ENCODE measurements around the gene MEPE.

MEPE gene

GRCh38 chr4:87840149-87840548 is 7.4 kb downstream of the MEPE start:
- H2AFZ ChIP-seq (ENCODE audit: low read length, unreplicated experiment), result no peak overlapping the region
- no peak overlapping the region for H3K4me3 ChIP-seq (ENCODE audit: low read depth, low read length)
- H3K79me2 ChIP-seq (ENCODE audit: control insufficient read depth, insufficient read depth, low read length, unreplicated experiment), result no peaks in the 10 kb centered on the region
- no peaks in the 10 kb centered on the region for H3K36me3 ChIP-seq (ENCODE audit: insufficient read depth, low read length)
- no peak overlapping the region for H3K27ac ChIP-seq (ENCODE audit: low read depth, low read length)
- no peaks in the 10 kb centered on the region for H3K27me3 ChIP-seq (ENCODE audit: insufficient read depth, low read length)
- peaks cover 21% of the 10 kb centered on the region for H3K4me1 ChIP-seq (ENCODE audit: control insufficient read depth, insufficient read depth, low read length, unreplicated experiment)

DNA sequence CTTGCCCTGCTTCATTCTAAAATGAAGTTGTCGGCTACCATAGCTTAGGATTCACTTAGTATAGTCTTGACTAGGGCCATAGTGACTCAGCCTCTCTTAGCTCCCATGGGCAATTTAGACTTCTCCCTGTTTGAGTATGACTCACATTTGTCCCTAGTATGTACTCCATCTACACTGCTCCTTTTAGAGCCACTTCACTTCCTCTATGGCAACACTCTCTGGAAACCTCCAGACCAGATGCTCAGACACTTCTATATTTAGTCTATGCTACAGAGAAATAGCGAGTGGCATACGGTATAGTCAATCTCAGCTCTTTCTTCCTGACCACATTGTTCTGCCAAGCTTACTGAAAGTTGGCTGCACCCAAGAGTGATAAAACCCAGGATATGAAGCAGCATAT is 11.2 kb downstream of the MEPE start:
- peak overlapping the region; percentile 77 for H2AFZ ChIP-seq (ENCODE audit: low read length, unreplicated experiment)
- peaks cover 15% of the 10 kb centered on the region for H3K4me1 ChIP-seq (ENCODE audit: control insufficient read depth, insufficient read depth, low read length, unreplicated experiment)
- H3K27ac ChIP-seq (ENCODE audit: low read depth, low read length), result peak overlapping the region; percentile 94
- no peaks in the 10 kb centered on the region for H3K36me3 ChIP-seq (ENCODE audit: insufficient read depth, low read length)
- no peaks in the 10 kb centered on the region for H3K79me2 ChIP-seq (ENCODE audit: control insufficient read depth, insufficient read depth, low read length, unreplicated experiment)
- no peaks in the 10 kb centered on the region for H3K27me3 ChIP-seq (ENCODE audit: insufficient read depth, low read length)
- H3K4me3 ChIP-seq (ENCODE audit: low read depth, low read length), result peak overlapping the region; percentile 63

DNA sequence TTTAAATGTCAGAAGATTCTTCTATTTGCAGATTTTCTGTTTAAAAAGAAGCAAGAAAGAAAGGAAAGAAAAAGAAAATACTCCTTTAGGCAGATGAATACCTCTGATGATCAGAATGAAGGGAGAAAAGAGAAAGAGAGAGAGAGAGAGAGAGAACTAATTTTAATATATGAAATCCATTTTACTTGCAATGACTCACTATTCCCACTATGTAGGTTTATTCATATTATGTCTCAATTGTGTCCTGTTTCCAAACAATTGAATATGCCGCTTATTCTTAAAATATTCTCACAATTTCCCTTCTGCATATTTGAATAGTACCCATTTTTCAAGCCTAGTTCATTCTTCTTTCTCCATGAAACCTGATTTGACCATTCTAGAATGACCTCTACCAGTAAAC is 11.7 kb downstream of the MEPE start:
- no peaks in the 10 kb centered on the region for H3K36me3 ChIP-seq (ENCODE audit: insufficient read depth, low read length)
- peak overlapping the region; percentile 94 for H3K27ac ChIP-seq (ENCODE audit: low read depth, low read length)
- no peaks in the 10 kb centered on the region for H3K79me2 ChIP-seq (ENCODE audit: control insufficient read depth, insufficient read depth, low read length, unreplicated experiment)
- peak overlapping the region; percentile 63 for H3K4me3 ChIP-seq (ENCODE audit: low read depth, low read length)
- H2AFZ ChIP-seq (ENCODE audit: low read length, unreplicated experiment), result peak overlapping the region; percentile 77
- no peaks in the 10 kb centered on the region for H3K27me3 ChIP-seq (ENCODE audit: insufficient read depth, low read length)
- H3K4me1 ChIP-seq (ENCODE audit: control insufficient read depth, insufficient read depth, low read length, unreplicated experiment), result peaks cover 18% of the 10 kb centered on the region

DNA sequence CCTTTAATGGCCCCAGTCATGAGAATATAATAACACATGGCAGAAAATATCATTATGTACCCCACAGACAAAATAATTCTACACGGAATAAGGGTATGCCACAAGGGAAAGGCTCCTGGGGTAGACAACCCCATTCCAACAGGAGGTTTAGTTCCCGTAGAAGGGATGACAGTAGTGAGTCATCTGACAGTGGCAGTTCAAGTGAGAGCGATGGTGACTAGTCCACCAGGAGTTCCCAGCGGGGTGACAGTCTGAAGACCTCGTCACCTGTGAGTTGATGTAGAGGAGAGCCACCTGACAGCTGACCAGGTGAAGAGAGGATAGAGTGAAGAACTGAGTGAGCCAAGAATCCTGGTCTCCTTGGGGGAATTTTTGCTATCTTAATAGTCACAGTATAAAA is 13.5 kb downstream of the MEPE start:
- no peaks in the 10 kb centered on the region for H3K27me3 ChIP-seq (ENCODE audit: insufficient read depth, low read length)
- H3K4me3 ChIP-seq (ENCODE audit: low read depth, low read length), result no peak overlapping the region
- H3K27ac ChIP-seq (ENCODE audit: low read depth, low read length), result no peak overlapping the region
- H2AFZ ChIP-seq (ENCODE audit: low read length, unreplicated experiment), result no peak overlapping the region
- no peaks in the 10 kb centered on the region for H3K36me3 ChIP-seq (ENCODE audit: insufficient read depth, low read length)
- peaks cover 26% of the 10 kb centered on the region for H3K4me1 ChIP-seq (ENCODE audit: control insufficient read depth, insufficient read depth, low read length, unreplicated experiment)
- no peaks in the 10 kb centered on the region for H3K79me2 ChIP-seq (ENCODE audit: control insufficient read depth, insufficient read depth, low read length, unreplicated experiment)

GRCh38 chr4:87848622-87849351 is 16.0 kb downstream of the MEPE start:
- Histone ChIP-seq H3K27me3 (ENCODE audit: insufficient read depth, low read length) (no peaks in the 10 kb centered on the region), H2AFZ (ENCODE audit: low read length, unreplicated experiment) (peak overlapping the region; percentile 91), H3K4me1 (ENCODE audit: control insufficient read depth, insufficient read depth, low read length, unreplicated experiment) (peaks cover 17% of the 10 kb centered on the region), H3K27ac (ENCODE audit: low read depth, low read length) (no peak overlapping the region), H3K36me3 (ENCODE audit: insufficient read depth, low read length) (no peaks in the 10 kb centered on the region), H3K79me2 (ENCODE audit: control insufficient read depth, insufficient read depth, low read length, unreplicated experiment) (no peaks in the 10 kb centered on the region), H3K4me3 (ENCODE audit: low read depth, low read length) (peak overlapping the region; percentile 61)

GRCh38 chr4:87849612-87850011 is 16.8 kb downstream of the MEPE start:
- H3K4me3 ChIP-seq (ENCODE audit: low read depth, low read length), result no peak overlapping the region
- no peaks in the 10 kb centered on the region for H3K36me3 ChIP-seq (ENCODE audit: insufficient read depth, low read length)
- H2AFZ ChIP-seq (ENCODE audit: low read length, unreplicated experiment), result peak overlapping the region; percentile 68
- peaks cover 17% of the 10 kb centered on the region for H3K4me1 ChIP-seq (ENCODE audit: control insufficient read depth, insufficient read depth, low read length, unreplicated experiment)
- no peak overlapping the region for H3K27ac ChIP-seq (ENCODE audit: low read depth, low read length)
- H3K27me3 ChIP-seq (ENCODE audit: insufficient read depth, low read length), result no peaks in the 10 kb centered on the region
- no peaks in the 10 kb centered on the region for H3K79me2 ChIP-seq (ENCODE audit: control insufficient read depth, insufficient read depth, low read length, unreplicated experiment)

DNA sequence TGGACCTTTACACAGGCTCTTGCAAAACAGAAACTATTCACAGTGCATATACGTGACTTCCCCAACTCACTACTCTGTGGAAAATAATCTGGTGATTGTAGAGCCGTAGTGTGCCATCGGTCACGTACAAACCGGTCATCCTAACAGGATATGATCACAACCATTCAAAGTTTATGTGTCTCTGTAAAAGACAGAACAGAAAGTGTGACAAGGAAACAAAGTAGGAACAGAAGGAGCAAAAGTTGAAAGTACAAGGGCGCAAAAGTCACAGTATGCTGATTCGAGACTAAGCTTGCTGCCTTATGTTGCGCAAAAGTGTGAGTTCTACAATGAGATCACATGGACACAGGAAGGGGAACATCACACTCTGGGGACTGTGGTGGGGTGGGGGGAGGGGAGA is 18.6 kb downstream of the MEPE start:
- Histone ChIP-seq H2AFZ (ENCODE audit: low read length, unreplicated experiment) (no peak overlapping the region), H3K36me3 (ENCODE audit: insufficient read depth, low read length) (no peaks in the 10 kb centered on the region), H3K79me2 (ENCODE audit: control insufficient read depth, insufficient read depth, low read length, unreplicated experiment) (no peaks in the 10 kb centered on the region), H3K27me3 (ENCODE audit: insufficient read depth, low read length) (no peaks in the 10 kb centered on the region), H3K4me3 (ENCODE audit: low read depth, low read length) (no peak overlapping the region), H3K27ac (ENCODE audit: low read depth, low read length) (no peak overlapping the region), H3K4me1 (ENCODE audit: control insufficient read depth, insufficient read depth, low read length, unreplicated experiment) (peaks cover 12% of the 10 kb centered on the region)

DNA sequence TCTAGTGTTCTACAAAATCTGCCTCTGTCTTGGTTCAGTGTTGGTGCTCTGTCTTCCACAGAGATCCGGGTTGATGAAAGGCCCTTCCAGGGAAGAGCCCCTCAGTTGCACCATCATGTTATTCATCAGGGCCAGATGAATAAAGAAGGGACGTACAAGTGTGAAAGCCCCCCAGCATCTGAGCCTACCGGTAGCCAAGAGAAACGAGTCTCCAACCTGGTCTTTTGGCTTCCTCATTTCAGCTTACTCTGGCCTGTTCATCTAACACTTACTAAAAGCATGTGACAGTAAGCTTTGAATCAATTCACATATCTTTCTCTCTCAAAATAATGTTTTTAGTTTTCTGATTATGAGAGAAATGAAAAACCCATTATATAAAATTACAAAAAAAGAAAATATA is 19.2 kb downstream of the MEPE start:
- Histone ChIP-seq H3K36me3 (ENCODE audit: insufficient read depth, low read length) (no peaks in the 10 kb centered on the region), H3K27ac (ENCODE audit: low read depth, low read length) (no peak overlapping the region), H3K79me2 (ENCODE audit: control insufficient read depth, insufficient read depth, low read length, unreplicated experiment) (no peaks in the 10 kb centered on the region), H2AFZ (ENCODE audit: low read length, unreplicated experiment) (no peak overlapping the region), H3K4me1 (ENCODE audit: control insufficient read depth, insufficient read depth, low read length, unreplicated experiment) (peaks cover 16% of the 10 kb centered on the region), H3K4me3 (ENCODE audit: low read depth, low read length) (no peak overlapping the region), H3K27me3 (ENCODE audit: insufficient read depth, low read length) (no peaks in the 10 kb centered on the region)

- H3K4me1 ChIP-seq (ENCODE audit: control insufficient read depth, insufficient read depth, low read length, unreplicated experiment), result peaks cover 16% of the 10 kb centered on the region
- no peaks in the 10 kb centered on the region for H3K79me2 ChIP-seq (ENCODE audit: control insufficient read depth, insufficient read depth, low read length, unreplicated experiment)
- H3K4me3 ChIP-seq (ENCODE audit: low read depth, low read length), result no peak overlapping the region
- no peaks in the 10 kb centered on the region for H3K36me3 ChIP-seq (ENCODE audit: insufficient read depth, low read length)
- H2AFZ ChIP-seq (ENCODE audit: low read length, unreplicated experiment), result no peak overlapping the region
- no peaks in the 10 kb centered on the region for H3K27me3 ChIP-seq (ENCODE audit: insufficient read depth, low read length)
- no peak overlapping the region for H3K27ac ChIP-seq (ENCODE audit: low read depth, low read length)
These were observed 20.3 kb downstream of the MEPE start for GRCh38 chr4:87853108-87853507.

- H2AFZ ChIP-seq (ENCODE audit: low read length, unreplicated experiment), result no peak overlapping the region
- H3K27me3 ChIP-seq (ENCODE audit: insufficient read depth, low read length), result no peaks in the 10 kb centered on the region; the same call in 1 of the 2 replicates
- no peaks in the 10 kb centered on the region for H3K79me2 ChIP-seq (ENCODE audit: control insufficient read depth, insufficient read depth, low read length, unreplicated experiment)
- H3K36me3 ChIP-seq (ENCODE audit: insufficient read depth, low read length), result no peaks in the 10 kb centered on the region
- peaks cover 16% of the 10 kb centered on the region for H3K4me1 ChIP-seq (ENCODE audit: control insufficient read depth, insufficient read depth, low read length, unreplicated experiment)
- no peak overlapping the region for H3K4me3 ChIP-seq (ENCODE audit: low read depth, low read length)
- no peak overlapping the region for H3K27ac ChIP-seq (ENCODE audit: low read depth, low read length)
These were observed 21.1 kb downstream of the MEPE start for GRCh38 chr4:87853891-87854290.

DNA sequence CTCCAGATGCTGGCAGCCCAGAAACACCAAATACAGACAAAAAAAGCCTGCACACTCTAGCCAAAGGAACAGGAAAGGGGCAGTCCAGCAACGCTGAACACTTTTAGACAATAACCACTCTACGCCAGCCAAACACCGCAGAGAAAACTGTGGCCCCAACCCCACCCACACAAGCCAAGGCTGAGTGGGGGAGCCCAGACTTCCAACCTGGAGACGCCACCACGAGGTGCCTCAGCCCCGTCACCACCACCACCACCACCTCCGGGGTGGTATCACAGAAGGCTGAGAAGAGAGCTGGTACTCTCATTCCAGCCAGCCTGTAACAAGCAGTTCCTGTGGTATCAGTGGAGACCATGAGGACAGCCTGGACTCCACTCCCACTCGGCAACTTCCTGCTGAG is 22.8 kb downstream of the MEPE start:
- peaks cover 6% of the 10 kb centered on the region for H3K4me1 ChIP-seq (ENCODE audit: control insufficient read depth, insufficient read depth, low read length, unreplicated experiment)

More for the DNA sequence above, 22.8 kb downstream of the MEPE start:
- no peaks in the 10 kb centered on the region for H3K79me2 ChIP-seq (ENCODE audit: control insufficient read depth, insufficient read depth, low read length, unreplicated experiment)
- no peak overlapping the region for H2AFZ ChIP-seq (ENCODE audit: low read length, unreplicated experiment)
- no peaks in the 10 kb centered on the region; the same call in 1 of the 2 replicates for H3K27me3 ChIP-seq (ENCODE audit: insufficient read depth, low read length)
- no peak overlapping the region for H3K27ac ChIP-seq (ENCODE audit: low read depth, low read length)
- no peak overlapping the region for H3K4me3 ChIP-seq (ENCODE audit: low read depth, low read length)
- no peaks in the 10 kb centered on the region for H3K36me3 ChIP-seq (ENCODE audit: insufficient read depth, low read length)
